BE2C (cell line): ENCODE data around the gene CD82.
"Not testable (repeated sequence)": the region's sequence is repeated elsewhere in the genome, so short reads cannot be mapped to it uniquely, and the experiment has no call there.

ENCODE experiments used
- DNase-seq: peaks from one replicate; pipeline ENCODE4 v3.0.0-alpha.2; 2020
- H3K27me3 ChIP-seq: fragments of 250-450 bp; sonication (Bioruptor Pico); 2 replicates; pipeline ENCODE4 v1.5.1; 2020; ENCODE audit warnings: mild to moderate bottlenecking
- H3K36me3 ChIP-seq: fragments of 250-450 bp; sonication (Bioruptor Pico); 2 replicates; pipeline ENCODE4 v1.5.1; 2020; ENCODE audit warnings: mild to moderate bottlenecking
- H3K4me1 ChIP-seq: fragments of 250-450 bp; sonication (Bioruptor Pico); 2 replicates; pipeline ENCODE4 v1.5.1; 2020
- H3K4me3 ChIP-seq: 2 replicates; pipeline ENCODE4 v1.5.1; 2011; ENCODE audit warnings: low read depth, low read length
- H3K9me3 ChIP-seq: fragments of 250-450 bp; sonication (Bioruptor Pico); 2 replicates; pipeline ENCODE4 v1.5.1; 2020
- CTCF ChIP-seq: IDR thresholded peaks from 2 replicates; pipeline ENCODE4 v1.5.1; 2012; ENCODE audit warnings: mild to moderate bottlenecking, low read depth, low read length

CD82 gene

GRCh38 chr11:44548032-44548695 is 17.3 kb upstream of the CD82 start:
- no peaks in the 10 kb centered on the region for H3K9me3 ChIP-seq
- no peaks in the 10 kb centered on the region for H3K36me3 ChIP-seq
- no peaks in the 10 kb centered on the region for H3K4me1 ChIP-seq
- no peak for TF ChIP-seq CTCF
- H3K27me3 ChIP-seq, result no peaks in the 10 kb centered on the region
- DNase-seq, result no peak
- H3K4me3 ChIP-seq, result no peak overlapping the region

GRCh38 chr11:44548961-44549749 is 16.3 kb upstream of the CD82 start:
- not testable (repeated sequence) for H3K9me3 ChIP-seq, DNase-seq, H3K27me3 ChIP-seq, H3K4me3 ChIP-seq, H3K4me1 ChIP-seq, H3K36me3 ChIP-seq

GRCh38 chr11:44550123-44550522 is 15.3 kb upstream of the CD82 start:
- H3K4me3 ChIP-seq, result no peak overlapping the region
- DNase-seq, result no peak
- no peaks in the 10 kb centered on the region for H3K4me1 ChIP-seq
- no peak for TF ChIP-seq CTCF
- H3K27me3 ChIP-seq, result no peaks in the 10 kb centered on the region
- H3K36me3 ChIP-seq, result no peaks in the 10 kb centered on the region
- H3K9me3 ChIP-seq, result no peaks in the 10 kb centered on the region

GRCh38 chr11:44551456-44552139 is 13.9 kb upstream of the CD82 start:
- Histone ChIP-seq H3K4me3 (no peak overlapping the region), H3K4me1 (no peaks in the 10 kb centered on the region), H3K36me3 (no peaks in the 10 kb centered on the region), H3K27me3 (no peaks in the 10 kb centered on the region), H3K9me3 (no peaks in the 10 kb centered on the region)
- no peak for DNase-seq
- TF ChIP-seq CTCF, result no peak

GRCh38 chr11:44555031-44555800 is 10.2 kb upstream of the CD82 start:
- Histone ChIP-seq H3K4me3 (no peak overlapping the region), H3K27me3 (no peaks in the 10 kb centered on the region), H3K4me1 (no peaks in the 10 kb centered on the region), H3K9me3 (no peaks in the 10 kb centered on the region), H3K36me3 (no peaks in the 10 kb centered on the region)
- no peak for TF ChIP-seq CTCF
- DNase-seq, result no peak

GRCh38 chr11:44556735-44557409 is 8.6 kb upstream of the CD82 start:
- H3K9me3 ChIP-seq, result no peaks in the 10 kb centered on the region
- no peaks in the 10 kb centered on the region for H3K36me3 ChIP-seq
- H3K27me3 ChIP-seq, result no peaks in the 10 kb centered on the region
- no peak overlapping the region for H3K4me3 ChIP-seq
- peak; percentile 62 for TF ChIP-seq CTCF
- H3K4me1 ChIP-seq, result no peaks in the 10 kb centered on the region
- peak; percentile 54 for DNase-seq
